Endodermal cell (in vitro differentiated cells): ENCODE measurements around the gene TSPAN4. TPM values are rescaled to one million over a fixed set of nuclear protein-coding genes. Genes with fewer than 3 reads are reported as not detected.

Experiments used
- DNase-seq: peaks from one replicate; pipeline ENCODE4 v3.0.0-alpha.2; 2017
- H3K27ac ChIP-seq: 2 replicates; pipeline ENCODE4 v1.5.1; 2013; ENCODE audit warnings: mild to moderate bottlenecking, low read depth, low read length, moderate library complexity
- H3K27me3 ChIP-seq: 2 replicates; pipeline ENCODE4 v1.6.1; 2013; ENCODE audit warnings: mild to moderate bottlenecking, low read length, moderate library complexity; ENCODE audit not compliant: insufficient read depth, control insufficient read depth, poor library complexity, severe bottlenecking
- H3K36me3 ChIP-seq: 2 replicates; pipeline ENCODE4 v1.7.0; 2013; ENCODE audit warnings: mild to moderate bottlenecking, low read length, moderate library complexity; ENCODE audit not compliant: control insufficient read depth, insufficient read depth
- H3K4me1 ChIP-seq: one replicate; pipeline ENCODE4 v1.7.0; 2013; ENCODE audit warnings: low read length; ENCODE audit not compliant: control insufficient read depth, insufficient read depth
- H3K4me3 ChIP-seq: 2 replicates; pipeline ENCODE4 v1.5.1; 2013; ENCODE audit warnings: mild to moderate bottlenecking, low read length, moderate library complexity
- H3K9ac ChIP-seq: 2 replicates; pipeline ENCODE4 v1.6.1; 2013; ENCODE audit warnings: mild to moderate bottlenecking, low read length, moderate library complexity; ENCODE audit not compliant: poor library complexity, severe bottlenecking; ENCODE audit errors: extremely low read depth
- H3K9me3 ChIP-seq: 2 replicates; pipeline ENCODE4 v1.6.1; 2013; ENCODE audit warnings: mild to moderate bottlenecking, low read length, moderate library complexity; ENCODE audit not compliant: control insufficient read depth
- H3K27ac Mint-ChIP-seq: 2 replicates; pipeline ENCODE4 v1.8.0; 2020; ENCODE audit warnings: mixed read lengths
- H3K27me3 Mint-ChIP-seq: 2 replicates; pipeline ENCODE4 v1.8.0; 2021; ENCODE audit warnings: mild to moderate bottlenecking, mixed read lengths; ENCODE audit not compliant: insufficient read depth
- H3K36me3 Mint-ChIP-seq: 2 replicates; pipeline ENCODE4 v1.8.0; 2020; ENCODE audit warnings: low read depth, mixed read lengths
- H3K4me1 Mint-ChIP-seq: 2 replicates; pipeline ENCODE4 v1.8.0; 2020; ENCODE audit warnings: mixed read lengths
- H3K4me3 Mint-ChIP-seq: 2 replicates; pipeline ENCODE4 v1.8.0; 2020; ENCODE audit warnings: mild to moderate bottlenecking, moderate library complexity, mixed read lengths
- H3K9me3 Mint-ChIP-seq: 2 replicates; pipeline ENCODE4 v1.8.0; 2020; ENCODE audit warnings: mild to moderate bottlenecking, mixed read lengths
- WGBS, 2 experiments: methylation state at CpG; one replicate each; pipeline versions ENCODE4 v1.1.5 to v1.1.7; 2013; ENCODE audit warnings: missing lambda C conversion rate in 2 of 2, mixed read lengths in 1 of 2; ENCODE audit not compliant: insufficient coverage in 1 of 2, insufficient read length in 1 of 2; 5-methylcytosine and 5-hydroxymethylcytosine counted together
- total RNA-seq, 2 donors: library from RNA; stranded (reverse); fragmentation: NEBNext Ultra II Directional in 1 of 2; extraction: Animal tissue kit (Norgen Biotek cat#: 25700) in 1 of 2; gene quantifications; 2 replicates in 1 of 2; 3 replicates in 1 of 2; pipeline ENCODE4 v1.2.1, GENCODE V29; 2021
- TF ChIP-seq, protein P1 (sequence below): fragments of 200-600 bp; sonication (generic); conservative IDR thresholded peaks from 2 replicates; pipeline ENCODE4 v1.5.0; 2021; ENCODE audit warnings: antibody characterized with exemption, mild to moderate bottlenecking

The TSPAN4 gene
- total RNA-seq, 2 donors from 2014 or later, result 56.8 to 71.1 TPM

- TF ChIP-seq, protein P1, sequence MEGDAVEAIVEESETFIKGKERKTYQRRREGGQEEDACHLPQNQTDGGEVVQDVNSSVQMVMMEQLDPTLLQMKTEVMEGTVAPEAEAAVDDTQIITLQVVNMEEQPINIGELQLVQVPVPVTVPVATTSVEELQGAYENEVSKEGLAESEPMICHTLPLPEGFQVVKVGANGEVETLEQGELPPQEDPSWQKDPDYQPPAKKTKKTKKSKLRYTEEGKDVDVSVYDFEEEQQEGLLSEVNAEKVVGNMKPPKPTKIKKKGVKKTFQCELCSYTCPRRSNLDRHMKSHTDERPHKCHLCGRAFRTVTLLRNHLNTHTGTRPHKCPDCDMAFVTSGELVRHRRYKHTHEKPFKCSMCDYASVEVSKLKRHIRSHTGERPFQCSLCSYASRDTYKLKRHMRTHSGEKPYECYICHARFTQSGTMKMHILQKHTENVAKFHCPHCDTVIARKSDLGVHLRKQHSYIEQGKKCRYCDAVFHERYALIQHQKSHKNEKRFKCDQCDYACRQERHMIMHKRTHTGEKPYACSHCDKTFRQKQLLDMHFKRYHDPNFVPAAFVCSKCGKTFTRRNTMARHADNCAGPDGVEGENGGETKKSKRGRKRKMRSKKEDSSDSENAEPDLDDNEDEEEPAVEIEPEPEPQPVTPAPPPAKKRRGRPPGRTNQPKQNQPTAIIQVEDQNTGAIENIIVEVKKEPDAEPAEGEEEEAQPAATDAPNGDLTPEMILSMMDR, result no peak
- Histone ChIP-seq H3K9me3 (no peaks in the 10 kb centered on the region), H3K9ac (no peak overlapping the region), H3K36me3 (peaks cover 2% of the 10 kb centered on the region), H3K27me3 (no peaks in the 10 kb centered on the region), H3K27ac (no peak overlapping the region), H3K4me1 (no peaks in the 10 kb centered on the region), H3K4me3 (no peak overlapping the region)
- no peaks in the 10 kb centered on the region for H3K27me3 Mint-ChIP-seq
- no peak for DNase-seq
- no peaks in the 10 kb centered on the region for H3K9me3 Mint-ChIP-seq
- WGBS, 2 experiments, result 95 to 97% methylated on average over 15 to 26 of the region's 26 CpGs
- peaks cover 2% of the 10 kb centered on the region for H3K4me1 Mint-ChIP-seq
- H3K4me3 Mint-ChIP-seq, result no peak overlapping the region
- H3K36me3 Mint-ChIP-seq, result peaks cover 5% of the 10 kb centered on the region
- H3K27ac Mint-ChIP-seq, result peak overlapping the region; percentile 17
These were observed 52.9 kb downstream of the TSPAN4 start for GRCh38 chr11:895331-896110.

GRCh38 chr11:897253-898142 lies 54.8 kb downstream of the TSPAN4 start:
- WGBS, 2 experiments, result 90 to 94% methylated on average over 11 to 17 of the region's 17 CpGs

GRCh38 chr11:898143-898511 lies 55.5 kb downstream of the TSPAN4 start:
- 91 to 92% methylated on average over 7 to 10 of the region's 10 CpGs for WGBS, 2 experiments
- H3K27ac Mint-ChIP-seq, result no peak overlapping the region
- H3K4me3 ChIP-seq, result no peak overlapping the region

More at GRCh38 chr11:897253-898142, 54.8 kb downstream of the TSPAN4 start:
- Mint-ChIP-seq H3K4me1 (no peaks in the 10 kb centered on the region), H3K27me3 (no peaks in the 10 kb centered on the region), H3K4me3 (no peak overlapping the region), H3K27ac (no peak overlapping the region), H3K9me3 (no peaks in the 10 kb centered on the region), H3K36me3 (peaks cover 18% of the 10 kb centered on the region)
- H3K27ac ChIP-seq, result no peak overlapping the region
- no peak overlapping the region for H3K4me3 ChIP-seq
- no peaks in the 10 kb centered on the region for H3K27me3 ChIP-seq
- TF ChIP-seq, protein P1, result no peak
- no peak for DNase-seq
- no peaks in the 10 kb centered on the region for H3K9me3 ChIP-seq
- H3K4me1 ChIP-seq, result no peaks in the 10 kb centered on the region
- peaks cover 12% of the 10 kb centered on the region for H3K36me3 ChIP-seq
- no peak overlapping the region for H3K9ac ChIP-seq

More at GRCh38 chr11:898143-898511, 55.5 kb downstream of the TSPAN4 start:
- Mint-ChIP-seq H3K27me3 (no peaks in the 10 kb centered on the region), H3K4me3 (no peak overlapping the region), H3K9me3 (no peaks in the 10 kb centered on the region), H3K4me1 (no peaks in the 10 kb centered on the region), H3K36me3 (peaks cover 25% of the 10 kb centered on the region)
- H3K36me3 ChIP-seq, result peaks cover 18% of the 10 kb centered on the region
- TF ChIP-seq, protein P1, result peak; percentile 39
- DNase-seq, result peak; percentile 77
- H3K27ac ChIP-seq, result no peak overlapping the region
- no peaks in the 10 kb centered on the region for H3K4me1 ChIP-seq
- H3K9ac ChIP-seq, result no peak overlapping the region
- H3K9me3 ChIP-seq, result no peaks in the 10 kb centered on the region
- no peaks in the 10 kb centered on the region for H3K27me3 ChIP-seq
